AG10803 (cell line): ENCODE data around the gene FBRS.
A peak's percentile ranks its signal among the peaks of the same experiment; 100 is the strongest.
"Not testable (repeated sequence)": the region's sequence is repeated elsewhere in the genome, so short reads cannot be mapped to it uniquely, and the experiment has no call there.

Experiments
- DNase-seq: peaks from one replicate; pipeline ENCODE4 v3.0.0; 2010; ENCODE audit warnings: low read depth
- H3K4me3 ChIP-seq: 2 replicates; pipeline ENCODE4 v1.5.1; 2011; ENCODE audit warnings: mild to moderate bottlenecking, low read length, control low read depth
- TF ChIP-seq, protein P1 (sequence below): conservative IDR thresholded peaks from 2 replicates; pipeline ENCODE4 v1.5.1; 2011; ENCODE audit warnings: mild to moderate bottlenecking, low read length, control low read depth, inconsistent platforms

The FBRS gene

DNA sequence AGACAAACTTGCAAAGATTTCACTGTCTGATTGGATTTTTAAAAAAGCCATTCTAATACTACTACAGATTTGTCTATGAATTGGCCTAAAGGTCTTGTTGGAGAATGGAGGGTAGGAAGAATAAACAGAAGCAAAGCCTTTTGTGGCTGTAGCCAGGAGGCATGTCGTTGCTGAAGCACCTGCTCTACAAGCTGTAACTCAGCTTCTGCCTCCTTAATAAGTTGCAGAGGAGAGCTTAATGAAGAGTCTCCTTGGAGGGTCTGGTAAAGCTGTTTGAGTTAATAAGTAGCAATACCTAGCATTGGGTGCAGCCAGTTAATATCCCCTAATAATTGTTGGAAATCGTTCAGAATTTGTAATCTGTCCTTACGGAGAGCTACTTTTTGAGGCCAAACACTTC, 38.1 kb upstream of the FBRS start:
- no peak for DNase-seq

DNA sequence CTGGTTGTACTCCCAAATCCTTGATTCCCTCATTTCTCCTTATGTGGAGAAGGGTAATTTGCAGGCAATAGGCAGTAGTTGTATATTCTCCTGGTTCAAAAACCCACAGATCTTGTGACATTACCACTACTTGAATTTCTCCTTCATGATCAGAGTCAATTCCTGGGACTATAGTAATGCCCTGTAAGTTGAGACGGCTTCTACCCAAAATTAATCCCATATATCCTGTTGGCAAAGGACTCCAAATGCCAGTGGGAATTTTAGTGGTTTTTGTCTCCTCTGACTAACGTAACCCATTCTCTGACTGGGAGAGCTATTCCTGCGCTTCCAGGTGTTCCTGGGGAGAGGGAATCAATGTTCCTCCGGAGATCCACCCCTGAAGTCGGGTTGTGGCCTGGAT, 36.5 kb upstream of the FBRS start:
- TF ChIP-seq, protein P1, sequence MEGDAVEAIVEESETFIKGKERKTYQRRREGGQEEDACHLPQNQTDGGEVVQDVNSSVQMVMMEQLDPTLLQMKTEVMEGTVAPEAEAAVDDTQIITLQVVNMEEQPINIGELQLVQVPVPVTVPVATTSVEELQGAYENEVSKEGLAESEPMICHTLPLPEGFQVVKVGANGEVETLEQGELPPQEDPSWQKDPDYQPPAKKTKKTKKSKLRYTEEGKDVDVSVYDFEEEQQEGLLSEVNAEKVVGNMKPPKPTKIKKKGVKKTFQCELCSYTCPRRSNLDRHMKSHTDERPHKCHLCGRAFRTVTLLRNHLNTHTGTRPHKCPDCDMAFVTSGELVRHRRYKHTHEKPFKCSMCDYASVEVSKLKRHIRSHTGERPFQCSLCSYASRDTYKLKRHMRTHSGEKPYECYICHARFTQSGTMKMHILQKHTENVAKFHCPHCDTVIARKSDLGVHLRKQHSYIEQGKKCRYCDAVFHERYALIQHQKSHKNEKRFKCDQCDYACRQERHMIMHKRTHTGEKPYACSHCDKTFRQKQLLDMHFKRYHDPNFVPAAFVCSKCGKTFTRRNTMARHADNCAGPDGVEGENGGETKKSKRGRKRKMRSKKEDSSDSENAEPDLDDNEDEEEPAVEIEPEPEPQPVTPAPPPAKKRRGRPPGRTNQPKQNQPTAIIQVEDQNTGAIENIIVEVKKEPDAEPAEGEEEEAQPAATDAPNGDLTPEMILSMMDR = no peak
- DNase-seq = peak; percentile 85

More for the DNA sequence above, 38.1 kb upstream of the FBRS start:
- TF ChIP-seq, protein P1 = no peak
- no peak overlapping the region for H3K4me3 ChIP-seq

DNA sequence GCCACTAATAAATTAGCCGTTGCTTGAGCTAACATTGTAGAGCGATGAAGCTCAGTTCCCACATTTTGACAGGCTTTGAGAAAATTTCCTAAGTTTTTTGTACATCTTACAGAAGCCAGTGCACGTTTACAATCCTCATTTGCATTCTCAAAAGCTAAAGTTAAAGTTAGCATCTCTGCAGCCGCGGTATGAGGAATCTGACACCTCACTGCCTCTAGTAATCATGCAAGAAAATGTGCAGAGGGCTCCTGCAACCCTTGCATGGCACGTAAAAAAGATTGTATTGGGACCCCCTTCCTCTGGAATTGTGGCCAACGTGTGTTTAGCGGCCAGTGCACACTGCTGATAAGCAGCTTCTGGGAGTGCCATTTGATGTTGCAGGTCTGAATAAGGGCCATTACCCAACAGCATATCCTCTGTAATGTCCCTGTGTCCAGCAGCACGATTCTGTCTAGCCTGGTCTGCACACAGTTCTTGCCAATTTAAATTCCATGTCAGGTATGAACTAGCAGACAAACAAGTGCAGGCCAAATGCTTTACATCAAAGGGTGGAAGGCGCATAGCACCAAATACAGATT, 35.7 kb upstream of the FBRS start:
- DNase-seq = no peak
- TF ChIP-seq, protein P1 = no peak
- H3K4me3 ChIP-seq = no peak overlapping the region

More for the DNA sequence above, 36.5 kb upstream of the FBRS start:
- no peak overlapping the region for H3K4me3 ChIP-seq

DNA sequence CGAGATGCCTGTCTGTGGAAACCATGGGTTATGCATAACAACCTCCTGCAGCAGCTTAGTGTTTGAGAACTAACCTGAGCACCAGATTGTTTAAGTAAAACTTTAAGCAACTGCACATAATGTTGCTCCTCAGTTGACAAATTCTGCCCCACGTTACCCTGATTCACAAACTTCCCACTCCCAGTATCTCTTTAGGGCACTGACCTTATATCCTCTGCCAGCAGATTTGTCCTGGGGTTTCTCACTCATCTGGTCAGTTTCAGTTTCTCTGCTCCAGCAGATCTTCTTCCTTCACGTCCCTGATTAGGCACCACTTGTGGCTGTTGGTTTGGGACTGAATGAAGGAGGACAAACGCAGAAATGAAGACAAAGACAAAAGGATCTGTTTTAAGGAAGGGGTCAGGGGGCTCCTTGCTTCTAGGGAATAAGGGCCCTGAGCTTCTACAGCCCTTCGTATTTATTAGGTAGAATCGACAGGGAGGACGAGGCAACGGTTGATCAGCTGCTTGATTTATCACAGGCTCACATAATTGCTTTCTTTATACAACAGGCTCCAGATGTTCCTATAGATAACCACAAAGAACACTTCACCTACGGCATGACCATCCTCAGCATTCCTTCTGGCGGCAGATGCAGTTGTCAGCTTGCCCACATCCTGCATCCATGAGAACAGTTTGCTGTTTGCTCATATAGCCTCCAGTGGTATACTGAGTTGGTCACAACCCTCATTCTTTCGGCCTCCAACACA, 34.5 kb upstream of the FBRS start:
- TF ChIP-seq, protein P1 = no peak
- H3K4me3 ChIP-seq = no peak overlapping the region

DNA sequence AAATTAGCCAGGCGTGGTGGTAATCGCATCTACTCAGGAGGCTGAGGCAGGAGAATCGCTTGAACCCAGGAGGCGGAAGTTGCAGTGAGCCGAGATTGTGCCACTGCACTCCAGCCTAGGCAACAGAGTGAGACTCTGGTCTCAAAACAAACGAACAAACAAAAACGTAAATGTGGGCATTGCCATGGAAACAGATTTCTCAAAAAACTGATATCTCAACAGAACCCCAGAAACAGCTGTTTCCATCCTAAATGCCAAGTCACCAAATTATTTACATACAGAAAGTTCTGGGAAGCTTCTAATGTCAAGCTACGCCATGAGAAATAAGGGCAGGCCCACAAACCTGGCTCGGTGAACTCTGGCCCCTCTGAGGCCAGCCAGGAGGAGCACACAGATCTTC, 32.0 kb upstream of the FBRS start:
- TF ChIP-seq, protein P1 = no peak
- no peak overlapping the region for H3K4me3 ChIP-seq
- DNase-seq = no peak

More for the DNA sequence above, 34.5 kb upstream of the FBRS start:
- DNase-seq = peak; percentile 18

DNA sequence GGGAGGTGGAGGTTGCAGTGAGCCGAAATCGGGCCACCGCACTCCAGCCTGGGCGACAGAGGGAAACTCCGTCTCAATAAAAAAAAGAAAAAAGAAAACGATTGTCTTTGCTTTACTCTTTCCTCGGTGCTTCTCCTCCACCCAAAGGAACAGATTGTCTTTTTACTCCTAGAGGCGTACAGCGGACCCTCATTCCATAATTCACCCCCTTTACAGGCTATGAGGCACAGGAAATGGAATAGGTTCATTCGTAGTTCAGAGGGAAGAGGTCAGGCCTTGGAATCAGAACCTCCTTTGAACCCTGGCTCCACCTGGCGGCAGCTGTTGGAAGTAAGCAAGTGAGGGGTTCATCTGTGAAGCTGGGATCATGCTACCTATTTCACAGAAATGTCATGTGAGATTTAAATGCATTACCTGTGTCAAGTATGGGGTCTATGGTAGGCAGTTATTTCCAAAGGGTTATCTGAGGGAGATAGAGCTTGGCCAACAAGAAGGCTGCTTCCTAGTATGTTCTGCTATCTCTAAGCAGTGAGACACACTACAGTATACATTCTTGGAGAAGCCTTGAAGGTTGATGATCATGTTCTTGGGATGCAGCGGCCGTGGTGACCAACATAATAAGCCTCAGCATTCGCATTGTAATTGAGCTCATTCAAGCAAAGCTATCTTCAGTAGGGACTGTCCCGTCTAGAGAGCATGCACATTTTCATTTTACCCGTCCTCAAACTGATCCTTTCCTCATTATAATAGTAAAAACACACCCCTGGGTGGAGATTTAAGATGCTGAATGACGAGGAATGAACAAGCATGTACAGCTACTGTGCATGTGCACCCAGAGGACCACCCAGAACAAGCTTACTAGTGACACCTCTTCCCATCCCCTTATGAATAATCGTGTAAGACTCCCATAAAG, 29.3 kb upstream of the FBRS start:
- DNase-seq = peak; percentile 66
- TF ChIP-seq, protein P1 = peak; percentile 98
- peak overlapping the region; percentile 22; the same call in 1 of the 2 replicates for H3K4me3 ChIP-seq

DNA sequence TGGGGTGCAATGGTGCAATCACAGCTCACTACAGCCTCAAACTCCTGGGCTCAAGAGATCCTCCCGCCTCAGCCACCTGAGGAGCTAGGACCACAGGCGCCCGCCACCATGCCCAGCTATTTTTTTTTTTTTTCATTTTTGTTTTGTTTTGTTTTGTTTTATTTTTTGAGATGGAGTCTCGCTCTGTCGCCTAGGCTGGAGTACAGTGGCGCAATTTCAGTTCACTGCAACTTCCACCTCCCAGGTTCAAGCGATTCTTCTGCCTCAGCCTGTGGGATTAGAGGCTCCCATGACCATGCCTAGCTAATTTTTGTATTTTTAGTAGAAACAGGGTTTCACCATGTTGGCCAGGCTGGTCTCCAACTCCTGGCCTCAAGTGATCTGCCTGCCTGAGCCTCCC, 25.8 kb upstream of the FBRS start:
- DNase-seq, H3K4me3 ChIP-seq: not testable (repeated sequence)
